ENCODE measurements around the gene PLD6. TPM values are rescaled to one million over a fixed set of nuclear protein-coding genes. Genes with fewer than 3 reads are reported as not detected.
"Not testable (repeated sequence)": the region's sequence is repeated elsewhere in the genome, so short reads cannot be mapped to it uniquely, and the experiment has no call there.

The PLD6 gene
- total RNA-seq, 1 donor from 2014 or later, result 7.6 TPM

GRCh38 chr17:17164676-17165075 is 41.5 kb downstream of the PLD6 start:
- no peaks in the 10 kb centered on the region for H3K4me1 Mint-ChIP-seq
- ChIA-PET CTCF (no interaction called here), POLR2A (no interaction called here)
- DNase-seq (no peak), ATAC-seq (ENCODE audit: low read depth) (no peak)
- H3K36me3 Mint-ChIP-seq (ENCODE audit: low read depth), result peaks cover 95% of the 10 kb centered on the region
- H3K9me3 Mint-ChIP-seq, result no peaks in the 10 kb centered on the region
- H3K27me3 Mint-ChIP-seq, result no peaks in the 10 kb centered on the region
- no peak for TF ChIP-seq CTCF (IDR thresholded peaks at IDR 0.05)
- intact Hi-C loops (cut with micrococcal nuclease), result no loop called here
- no peak overlapping the region for H3K4me3 Mint-ChIP-seq
- no peak overlapping the region for H3K27ac Mint-ChIP-seq

- no peak for TF ChIP-seq CTCF (IDR thresholded peaks at IDR 0.05)
- ATAC-seq (ENCODE audit: low read depth) (no peak), DNase-seq (no peak)
- H3K27me3 Mint-ChIP-seq, result no peaks in the 10 kb centered on the region
- H3K9me3 Mint-ChIP-seq, result no peaks in the 10 kb centered on the region
- CTCF ChIA-PET, result no interaction called here
- intact Hi-C loops (cut with micrococcal nuclease), result no loop called here
- no peak overlapping the region for H3K27ac Mint-ChIP-seq
- POLR2A ChIA-PET, result no interaction called here
- no peaks in the 10 kb centered on the region for H3K4me1 Mint-ChIP-seq
- H3K36me3 Mint-ChIP-seq (ENCODE audit: low read depth), result peaks cover 95% of the 10 kb centered on the region
- no peak overlapping the region for H3K4me3 Mint-ChIP-seq
These were observed 42.0 kb downstream of the PLD6 start for GRCh38 chr17:17164156-17164555.

- no peak for ATAC-seq (ENCODE audit: low read depth)
- H3K4me1 Mint-ChIP-seq, result no peaks in the 10 kb centered on the region
- H3K27me3 Mint-ChIP-seq, result no peaks in the 10 kb centered on the region
These were observed 44.4 kb downstream of the PLD6 start for GRCh38 chr17:17161759-17162158.

GRCh38 chr17:17161121-17161520 is 45.0 kb downstream of the PLD6 start:
- intact Hi-C loops (cut with micrococcal nuclease), result no loop called here
- Mint-ChIP-seq H3K4me3 (no peak overlapping the region), H3K27ac (no peak overlapping the region), H3K36me3 (ENCODE audit: low read depth) (peaks cover 91% of the 10 kb centered on the region), H3K27me3 (no peaks in the 10 kb centered on the region), H3K9me3 (no peaks in the 10 kb centered on the region), H3K4me1 (no peaks in the 10 kb centered on the region)
- POLR2A ChIA-PET, result no interaction called here
- TF ChIP-seq CTCF (IDR thresholded peaks at IDR 0.05), result no peak
- no peak for DNase-seq
- no peak for ATAC-seq (ENCODE audit: low read depth)
- CTCF ChIA-PET, result no interaction called here

More at GRCh38 chr17:17161759-17162158, 44.4 kb downstream of the PLD6 start:
- no peak for TF ChIP-seq CTCF (IDR thresholded peaks at IDR 0.05)
- H3K36me3 Mint-ChIP-seq (ENCODE audit: low read depth), result peaks cover 89% of the 10 kb centered on the region
- no peak for DNase-seq
- H3K4me3 Mint-ChIP-seq, result no peak overlapping the region
- intact Hi-C loops (cut with micrococcal nuclease), result no loop called here
- H3K27ac Mint-ChIP-seq, result no peak overlapping the region
- no peaks in the 10 kb centered on the region for H3K9me3 Mint-ChIP-seq
- ChIA-PET CTCF (no interaction called here), POLR2A (no interaction called here)

GRCh38 chr17:17159571-17159970 is 46.6 kb downstream of the PLD6 start:
- CTCF ChIA-PET, result interaction anchor here (0.9 kb wide), 1 partner anchor 153 kb away, joined by 3 read pairs; no protein-coding TSS in a partner anchor

GRCh38 chr17:17158506-17158905 is 47.6 kb downstream of the PLD6 start:
- H3K36me3 Mint-ChIP-seq (ENCODE audit: low read depth), result peaks cover 93% of the 10 kb centered on the region
- H3K9me3 Mint-ChIP-seq; H3K27ac Mint-ChIP-seq; H3K4me3 Mint-ChIP-seq; CTCF ChIA-PET; POLR2A ChIA-PET; intact Hi-C loops (cut with micrococcal nuclease); DNase-seq; H3K4me1 Mint-ChIP-seq; H3K27me3 Mint-ChIP-seq; ATAC-seq (ENCODE audit: low read depth): not testable (repeated sequence)

More at GRCh38 chr17:17159571-17159970, 46.6 kb downstream of the PLD6 start:
- no peak overlapping the region for H3K27ac Mint-ChIP-seq
- no peaks in the 10 kb centered on the region for H3K27me3 Mint-ChIP-seq
- no peak overlapping the region for H3K4me3 Mint-ChIP-seq
- no peak for TF ChIP-seq CTCF (IDR thresholded peaks at IDR 0.05)
- no peak for DNase-seq
- peaks cover 91% of the 10 kb centered on the region for H3K36me3 Mint-ChIP-seq (ENCODE audit: low read depth)
- no peaks in the 10 kb centered on the region for H3K4me1 Mint-ChIP-seq
- no peak for ATAC-seq (ENCODE audit: low read depth)
- intact Hi-C loops (cut with micrococcal nuclease), result no loop called here
- POLR2A ChIA-PET, result no interaction called here
- no peaks in the 10 kb centered on the region for H3K9me3 Mint-ChIP-seq
